ENCODE results near the gene FLRT1.
A peak's percentile ranks its signal among the peaks of the same experiment; 100 is the strongest.

GRCh38 chr11:63986156-63986931, 49.4 kb upstream of the FLRT1 start, which contains the start of gene OTUB1:
- no peak for TF ChIP-seq CTCF (IDR thresholded peaks at IDR 0.05)
- peak; percentile 69 to 84 (median 82) for TF ChIP-seq POLR2AphosphoS5 (IDR thresholded peaks at IDR 0.05)
